ENCODE measurements around the gene OR8B2.

Gene OR8B2

GRCh38 chr11:124359566-124359965, 24.7 kb downstream of the OR8B2 start:
- no peak for TF ChIP-seq ZNF274 (IDR thresholded peaks at IDR 0.05; ENCODE audit: low read depth, low read length)
- no peak overlapping the region for H3K4me3 ChIP-seq (ENCODE audit: low read length)

- no peak for TF ChIP-seq ZNF274 (IDR thresholded peaks at IDR 0.05; ENCODE audit: low read depth, low read length)
- H3K4me3 ChIP-seq (ENCODE audit: low read length): no peak overlapping the region
Observed at GRCh38 chr11:124346311-124346955, 37.9 kb downstream of the OR8B2 start.

- no peak overlapping the region for H3K4me3 ChIP-seq (ENCODE audit: low read length)
- no peak for TF ChIP-seq ZNF274 (IDR thresholded peaks at IDR 0.05; ENCODE audit: low read depth, low read length)
Observed at GRCh38 chr11:124344346-124344745, 40.0 kb downstream of the OR8B2 start.

- no peak for TF ChIP-seq ZNF274 (IDR thresholded peaks at IDR 0.05; ENCODE audit: low read depth, low read length)
- no peak overlapping the region for H3K4me3 ChIP-seq (ENCODE audit: low read length)
Observed at GRCh38 chr11:124340142-124340447, 44.2 kb downstream of the OR8B2 start.

GRCh38 chr11:124339396-124340141, 44.7 kb downstream of the OR8B2 start:
- no peak overlapping the region for H3K4me3 ChIP-seq (ENCODE audit: low read length)
- TF ChIP-seq ZNF274 (IDR thresholded peaks at IDR 0.05; ENCODE audit: low read depth, low read length): no peak

Data from GM08714 (cell line).